Karpas-422 (cell line): ENCODE results near the gene GYS1. TPM values are rescaled to one million over a fixed set of nuclear protein-coding genes. Genes with fewer than 3 reads are reported as not detected.
"Not testable (repeated sequence)": the region's sequence is repeated elsewhere in the genome, so short reads cannot be mapped to it uniquely, and the experiment has no call there.

Experiments
- DNase-seq: peaks from one replicate; pipeline ENCODE4 v3.0.0-alpha.2; 2015
- H2AFZ ChIP-seq: fragments of 200-600 bp; sonication (generic); 2 replicates; pipeline ENCODE4 v1.6.1; 2014; ENCODE audit warnings: antibody characterized with exemption, low read length, mixed read lengths
- H3K27ac ChIP-seq: fragments of 200-600 bp; sonication (generic); 2 replicates; pipeline ENCODE4 v1.5.1; 2014; ENCODE audit warnings: mild to moderate bottlenecking, low read length, moderate library complexity
- H3K27me3 ChIP-seq: fragments of 200-600 bp; sonication (generic); 2 replicates; pipeline ENCODE4 v1.6.1; 2014; ENCODE audit warnings: low read length, mixed read lengths
- H3K36me3 ChIP-seq: fragments of 200-600 bp; sonication (generic); 2 replicates; pipeline ENCODE4 v1.6.1; 2014; ENCODE audit warnings: low read length, mixed read lengths; ENCODE audit not compliant: insufficient read depth
- H3K4me1 ChIP-seq: fragments of 200-600 bp; sonication (generic); 2 replicates; pipeline ENCODE4 v1.6.1; 2014; ENCODE audit warnings: mild to moderate bottlenecking, low read length, mixed read lengths
- H3K4me2 ChIP-seq: fragments of 200-600 bp; sonication (generic); 2 replicates; pipeline ENCODE4 v1.6.1; 2014; ENCODE audit warnings: low read length, low read depth, mild to moderate bottlenecking; ENCODE audit not compliant: poor library complexity, severe bottlenecking
- H3K4me3 ChIP-seq: fragments of 200-600 bp; sonication (generic); 2 replicates; pipeline ENCODE4 v1.5.1; 2014; ENCODE audit warnings: mild to moderate bottlenecking, antibody characterized with exemption, low read length, mixed read lengths
- H3K79me2 ChIP-seq: fragments of 200-600 bp; sonication (generic); 2 replicates; pipeline ENCODE4 v1.6.1; 2014; ENCODE audit warnings: mild to moderate bottlenecking, low read length, mixed read lengths
- H3K9ac ChIP-seq: fragments of 200-600 bp; sonication (generic); 2 replicates; pipeline ENCODE4 v1.6.0; 2014; ENCODE audit warnings: low read length
- H3K9me2 ChIP-seq: fragments of 200-600 bp; sonication (generic), shearing (Covaris generic); replicated peaks from 2 replicates; pipeline ENCODE4 v1.6.0; 2014; ENCODE audit warnings: mild to moderate bottlenecking, low read length, moderate library complexity; ENCODE audit not compliant: insufficient read depth
- H3K9me3 ChIP-seq: fragments of 300-700, 200-600 bp; sonication (generic); 2 replicates; pipeline ENCODE4 v1.6.1; 2014; ENCODE audit warnings: low read length, mixed read lengths
- H4K20me1 ChIP-seq: fragments of 200-600 bp; sonication (generic); 2 replicates; pipeline ENCODE4 v1.6.1; 2014; ENCODE audit warnings: mild to moderate bottlenecking, antibody characterized with exemption, low read length, low read depth; ENCODE audit not compliant: insufficient read depth
- total RNA-seq: library from RNA; depleted of rRNA; stranded (reverse); fragments of >200 nt; shearing (Covaris generic); gene quantifications from 2 replicates; pipeline ENCODE4 v1.2.3, GENCODE V29; 2014; ENCODE audit warnings: low replicate concordance

Gene GYS1
- total RNA-seq, 1 experiment from 2014 or later, result 42.6 TPM

- Histone ChIP-seq H3K27me3 (no peaks in the 10 kb centered on the region), H3K27ac (no peak overlapping the region), H4K20me1 (peaks cover 22% of the 10 kb centered on the region; the same call in 1 of the 2 replicates), H2AFZ (no peak overlapping the region), H3K79me2 (no peaks in the 10 kb centered on the region), H3K4me3 (no peak overlapping the region), H3K4me1 (peaks cover 16% of the 10 kb centered on the region), H3K9me2 (no peaks in the 10 kb centered on the region), H3K36me3 (no peaks in the 10 kb centered on the region), H3K9me3 (no peaks in the 10 kb centered on the region), H3K9ac (no peak overlapping the region), H3K4me2 (no peak overlapping the region)
- peak; percentile 64 for DNase-seq
Observed at GRCh38 chr19:49020342-49020741, 27.2 kb upstream of the GYS1 start.

- Histone ChIP-seq H3K4me2 (no peak overlapping the region), H2AFZ (no peak overlapping the region), H3K27me3 (no peaks in the 10 kb centered on the region), H3K79me2 (no peaks in the 10 kb centered on the region), H3K4me3 (no peak overlapping the region), H4K20me1 (peaks cover 23% of the 10 kb centered on the region; the same call in 1 of the 2 replicates), H3K9ac (no peak overlapping the region), H3K9me3 (no peaks in the 10 kb centered on the region), H3K9me2 (no peaks in the 10 kb centered on the region), H3K27ac (no peak overlapping the region), H3K4me1 (peaks cover 16% of the 10 kb centered on the region), H3K36me3 (no peaks in the 10 kb centered on the region)
- DNase-seq, result peak; percentile 75
Observed at GRCh38 chr19:49019242-49019932, 26.3 kb upstream of the GYS1 start.

GRCh38 chr19:49018388-49019241 lies 25.5 kb upstream of the GYS1 start:
- H3K4me2 ChIP-seq, H3K27me3 ChIP-seq, H3K36me3 ChIP-seq, H3K9me2 ChIP-seq, H2AFZ ChIP-seq, H3K79me2 ChIP-seq, H3K4me3 ChIP-seq, H3K27ac ChIP-seq, H3K9ac ChIP-seq, H3K9me3 ChIP-seq: not testable (repeated sequence)
- Histone ChIP-seq H3K4me1 (peaks cover 16% of the 10 kb centered on the region), H4K20me1 (peaks cover 27% of the 10 kb centered on the region; the same call in 1 of the 2 replicates)
- peak; percentile 46 for DNase-seq

- DNase-seq, result peak; percentile 75
- Histone ChIP-seq H3K4me1 (peaks cover 16% of the 10 kb centered on the region), H3K9ac (no peak overlapping the region), H3K79me2 (no peaks in the 10 kb centered on the region), H2AFZ (no peak overlapping the region), H3K36me3 (peaks cover 6% of the 10 kb centered on the region; the same call in 1 of the 2 replicates), H4K20me1 (peaks cover 27% of the 10 kb centered on the region; the same call in 1 of the 2 replicates), H3K4me3 (no peak overlapping the region), H3K9me2 (no peaks in the 10 kb centered on the region), H3K27ac (no peak overlapping the region), H3K9me3 (no peaks in the 10 kb centered on the region), H3K4me2 (no peak overlapping the region), H3K27me3 (no peaks in the 10 kb centered on the region)
Observed at GRCh38 chr19:49017666-49018351, 24.7 kb upstream of the GYS1 start.

GRCh38 chr19:49017041-49017665 lies 24.0 kb upstream of the GYS1 start, which contains the start of gene LHB:
LHB (minus strand) TSS chr19:49017091; CDS start chr19:49017081, 10 bp downstream.
- peaks cover 27% of the 10 kb centered on the region; the same call in 1 of the 2 replicates for H4K20me1 ChIP-seq
- peaks cover 6% of the 10 kb centered on the region; the same call in 1 of the 2 replicates for H3K36me3 ChIP-seq
- no peaks in the 10 kb centered on the region for H3K27me3 ChIP-seq
- no peaks in the 10 kb centered on the region for H3K9me2 ChIP-seq
- no peaks in the 10 kb centered on the region for H3K9me3 ChIP-seq
- no peaks in the 10 kb centered on the region for H3K79me2 ChIP-seq
- H3K27ac ChIP-seq, result no peak within 1 kb of the TSS
- DNase-seq, result no peak
- H3K4me2 ChIP-seq, result no peak within 1 kb of the TSS
- H3K4me3 ChIP-seq, result no peak within 1 kb of the TSS
- H2AFZ ChIP-seq, result no peak within 1 kb of the TSS
- H3K9ac ChIP-seq, result no peak within 1 kb of the TSS
- H3K4me1 ChIP-seq, result peaks cover 16% of the 10 kb centered on the region

GRCh38 chr19:49016067-49016839 lies 23.1 kb upstream of the GYS1 start:
- Histone ChIP-seq H3K9me2 (no peaks in the 10 kb centered on the region), H3K9me3 (no peaks in the 10 kb centered on the region), H3K9ac (no peak overlapping the region), H3K36me3 (peaks cover 6% of the 10 kb centered on the region; the same call in 1 of the 2 replicates), H3K27ac (no peak overlapping the region), H3K79me2 (no peaks in the 10 kb centered on the region), H3K4me3 (no peak overlapping the region), H3K4me1 (peaks cover 16% of the 10 kb centered on the region), H3K4me2 (no peak overlapping the region), H4K20me1 (peaks cover 22% of the 10 kb centered on the region; the same call in 1 of the 2 replicates), H3K27me3 (no peaks in the 10 kb centered on the region), H2AFZ (no peak overlapping the region)
- no peak for DNase-seq

- Histone ChIP-seq H3K4me2 (no peak overlapping the region), H3K79me2 (no peaks in the 10 kb centered on the region), H3K4me1 (0 out of 2 replicates have a peak, but pooled peaks cover 4% of the 10 kb centered on the region), H3K27ac (no peak overlapping the region), H3K9ac (no peak overlapping the region), H3K9me2 (no peaks in the 10 kb centered on the region), H4K20me1 (peaks cover 10% of the 10 kb centered on the region; the same call in 1 of the 2 replicates), H3K36me3 (peaks cover 6% of the 10 kb centered on the region; the same call in 1 of the 2 replicates), H3K27me3 (no peaks in the 10 kb centered on the region), H3K4me3 (no peak overlapping the region), H2AFZ (no peak overlapping the region), H3K9me3 (no peaks in the 10 kb centered on the region)
- DNase-seq, result no peak
Observed at GRCh38 chr19:49014870-49015255, 21.8 kb upstream of the GYS1 start.
